Large intestine (tissue), 3 donors: Measurements from ENCODE around the gene NCR3LG1. TPM values are rescaled to one million over a fixed set of nuclear protein-coding genes. Genes with fewer than 3 reads are reported as not detected.
"Not testable (repeated sequence)": the region's sequence is repeated elsewhere in the genome, so short reads cannot be mapped to it uniquely, and the experiment has no call there.

ENCODE experiments used
- DNase-seq, 2 donors: peaks; one replicate each; pipeline versions ENCODE4 v3.0.0 to v3.0.0-alpha.2; 2013
- H3K27ac ChIP-seq: one replicate; pipeline ENCODE4 v1.5.1; 2013; ENCODE audit warnings: low read length
- H3K27me3 ChIP-seq: 2 replicates; pipeline ENCODE4 v1.6.1; 2013; ENCODE audit warnings: low read length; ENCODE audit not compliant: control insufficient read depth, insufficient read depth
- H3K36me3 ChIP-seq: 2 replicates; pipeline ENCODE4 v1.6.1; 2013; ENCODE audit warnings: low read length; ENCODE audit not compliant: control insufficient read depth, insufficient read depth
- H3K4me1 ChIP-seq: one replicate; pipeline ENCODE4 v1.6.1; 2013; ENCODE audit warnings: low read length; ENCODE audit not compliant: control insufficient read depth, insufficient read depth
- H3K4me3 ChIP-seq: one replicate; pipeline ENCODE4 v1.5.1; 2013; ENCODE audit warnings: low read length
- H3K9me3 ChIP-seq: one replicate; pipeline ENCODE4 v1.6.1; 2013; ENCODE audit warnings: mild to moderate bottlenecking, low read depth, low read length, moderate library complexity; ENCODE audit not compliant: control insufficient read depth
- WGBS: methylation state at CpG from one replicate; pipeline ENCODE4 v1.1.5; 2013; ENCODE audit warnings: low lambda C conversion rate; ENCODE audit not compliant: insufficient coverage; 5-methylcytosine and 5-hydroxymethylcytosine counted together
- polyA plus RNA-seq: library from polyadenylated mRNA; unstranded; fragments of 120-200 nt; gene quantifications from one replicate; pipeline ENCODE4 v1.2.1, GENCODE V29; 2013

Gene NCR3LG1
- polyA plus RNA-seq, 1 donor = 20.3 TPM

- not testable (repeated sequence) for DNase-seq, H3K27me3 ChIP-seq, H3K27ac ChIP-seq, H3K9me3 ChIP-seq, H3K4me3 ChIP-seq, H3K36me3 ChIP-seq
- peaks cover 15% of the 10 kb centered on the region for H3K4me1 ChIP-seq
- WGBS = no CpG with 5 or more reads among the region's 5 CpGs
Observed at GRCh38 chr11:17426233-17426632, 74.6 kb downstream of the NCR3LG1 start.

Other genes starting within 250 kb of the NCR3LG1 start
- 49.8 TPM for gene PIK3C2A, start 143.8 kb upstream of the NCR3LG1 start, polyA plus RNA-seq
- 53.7 TPM for gene NUCB2, start 75.1 kb upstream of the NCR3LG1 start, polyA plus RNA-seq
- gene KCNJ11, start 36.9 kb downstream of the NCR3LG1 start, polyA plus RNA-seq = 5.4 TPM
- gene ABCC8, start 125.0 kb downstream of the NCR3LG1 start, polyA plus RNA-seq = 23.5 TPM
- gene USH1C, start 192.6 kb downstream of the NCR3LG1 start, polyA plus RNA-seq = 269 TPM
- gene OTOG, start 195.5 kb downstream of the NCR3LG1 start, polyA plus RNA-seq = 0.10 TPM